ENCODE results near the gene ZBTB17.

GRCh38 chr1:15945011-15945831 is 30.7 kb downstream of the ZBTB17 start:
- TF ChIP-seq CTCF (IDR thresholded peaks at IDR 0.05; ENCODE audit: control extremely low read depth in 1 of 3, insufficient read depth in 1 of 3, low read depth in 1 of 3, low read length in 3 of 3): no peak
- TF ChIP-seq EZH2 (IDR thresholded peaks at IDR 0.05; ENCODE audit: low read depth, low read length, severe bottlenecking): no peak
- no peak for TF ChIP-seq POLR2AphosphoS5 (IDR thresholded peaks at IDR 0.05; ENCODE audit: low read depth, low read length)
- no peak for TF ChIP-seq ZNF274 (IDR thresholded peaks at IDR 0.05; ENCODE audit: borderline replicate concordance, extremely low read depth, low read length)
- no peak for TF ChIP-seq JUN (IDR thresholded peaks at IDR 0.05; ENCODE audit: low read depth, low read length)

Data from H1 (cell line).